GM12878 (cell line): Measurements from ENCODE around the gene TRAF3. TPM values are rescaled to one million over a fixed set of nuclear protein-coding genes. Genes with fewer than 3 reads are reported as not detected.

ENCODE experiments used
- ATAC-seq: fragments of 200-7000 bp; cut with Tn5 transposase; 3 replicates; pipeline ENCODE4 v1.9.1; 2020; ENCODE audit warnings: mild to moderate bottlenecking, moderate library complexity
- BruUV-seq: library from RNA; stranded (reverse); fragments of 400-500 nt; replicated peaks from 2 replicates; lab custom pipeline; 2021; lab: Mats Ljungman, UMichigan
- CTCF ChIA-PET: fragments of 300-600 bp; sonication (Branson Sonifier 250); formaldehyde crosslinking; extraction: SDS; loops from one replicate; lab custom pipeline; 2021; ENCODE audit warnings: inconsistent platforms; lab: Yijun Ruan, JAX
- POLR2A ChIA-PET: fragments of 350-600 bp; formaldehyde crosslinking; extraction: SDS; loops from one replicate; lab custom pipeline; 2021; ENCODE audit warnings: inconsistent platforms; lab: Charles Lee
- RAD21 ChIA-PET: fragments of 300-600 bp; sonication (Branson Sonifier 250); formaldehyde crosslinking; loops from one replicate; lab custom pipeline; 2023; ENCODE audit warnings: antibody characterized with exemption; ENCODE audit not compliant: unreplicated experiment; lab: Charles Lee
- SMC1A ChIA-PET: fragments of 300-600 bp; sonication (Branson Sonifier 250); formaldehyde crosslinking; loops from one replicate; lab custom pipeline; 2023; ENCODE audit not compliant: unreplicated experiment, uncharacterized antibody; lab: Charles Lee
- DNase-seq: peaks from one replicate; pipeline ENCODE4 v3.0.0-alpha.2; 2011; ENCODE audit warnings: low read depth, low spot score
- FAIRE-seq: peaks from 3 replicates; lab custom pipeline; 2011; peaks lifted over from hg19 to GRCh38; lab: Jason Lieb, UNC
- H2AFZ ChIP-seq: 2 replicates; pipeline ENCODE4 v1.6.0; 2011; ENCODE audit warnings: low read depth, low read length, control low read depth; ENCODE audit not compliant: control insufficient read depth
- H3K27ac ChIP-seq: 2 replicates; pipeline ENCODE4 v1.5.1; 2011; ENCODE audit warnings: control low read depth; ENCODE audit not compliant: control insufficient read depth, insufficient read depth
- H3K27me3 ChIP-seq, 2 experiments: replicated peaks in 1 of 2; 2 replicates each; pipeline versions ENCODE4 v1.6.0 to v1.6.1; 2011; ENCODE audit warnings: low read length in 1 of 2; ENCODE audit not compliant: control insufficient read depth in 2 of 2, insufficient read depth in 2 of 2
- H3K36me3 ChIP-seq, 2 experiments: 2 replicates each; pipeline ENCODE4 v1.5.1; 2011; ENCODE audit warnings: low read length in 1 of 2; ENCODE audit not compliant: control insufficient read depth in 2 of 2, insufficient read depth in 2 of 2
- H3K4me1 ChIP-seq: 2 replicates; pipeline ENCODE4 v1.6.1; 2011; ENCODE audit warnings: mild to moderate bottlenecking, low read length, moderate library complexity, mixed read lengths; ENCODE audit not compliant: control insufficient read depth, insufficient read depth
- H3K4me2 ChIP-seq: 2 replicates; pipeline ENCODE4 v1.6.0; 2011; ENCODE audit warnings: control low read depth; ENCODE audit not compliant: control insufficient read depth, insufficient read depth
- H3K4me3 ChIP-seq: fragments of 200-600 bp; sonication (generic); 2 replicates; pipeline ENCODE4 v1.5.1; 2016
- H3K79me2 ChIP-seq: 2 replicates; pipeline ENCODE4 v1.6.0; 2011; ENCODE audit warnings: low read length; ENCODE audit not compliant: control insufficient read depth, insufficient read depth
- H3K9ac ChIP-seq: 2 replicates; pipeline ENCODE4 v1.8.0; 2011; ENCODE audit warnings: low read length, control low read depth, mixed read lengths; ENCODE audit not compliant: control insufficient read depth, insufficient read depth
- H3K9me3 ChIP-seq: replicated peaks from 3 replicates; pipeline ENCODE4 v1.5.1; 2011; ENCODE audit warnings: mild to moderate bottlenecking, low read length; ENCODE audit not compliant: control insufficient read depth, insufficient read depth
- H4K20me1 ChIP-seq: 2 replicates; pipeline ENCODE4 v1.6.0; 2011; ENCODE audit not compliant: control insufficient read depth, insufficient read depth
- ATF7 ChIP-seq: fragments of 450-650 bp; IDR thresholded peaks from 2 replicates; pipeline ENCODE4 v1.6.1; 2016; ENCODE audit warnings: low read depth, mild to moderate bottlenecking
- HDAC6 ChIP-seq: fragments of 200-600 bp; sonication (generic); IDR thresholded peaks from one replicate; pipeline ENCODE4 v1.8.0; 2017; ENCODE audit warnings: antibody characterized with exemption; ENCODE audit not compliant: unreplicated experiment
- JUND ChIP-seq: IDR thresholded peaks from 2 replicates; pipeline ENCODE4 v1.6.1; 2012; ENCODE audit warnings: low read depth, mild to moderate bottlenecking, low read length, improper control_type of control experiment, moderate library complexity
- MXI1 ChIP-seq: fragments of 150-350 bp; IDR thresholded peaks from 2 replicates; pipeline ENCODE4 v1.6.1; 2011; ENCODE audit warnings: low read depth, mild to moderate bottlenecking, inconsistent platforms, low read length, improper control_type of control experiment
- NFYA ChIP-seq: IDR thresholded peaks from 2 replicates; pipeline ENCODE4 v1.6.1; 2011; ENCODE audit warnings: low read depth, mild to moderate bottlenecking, low read length, improper control_type of control experiment, borderline replicate concordance
- RAD51 ChIP-seq: fragments of 450-650 bp; IDR thresholded peaks from 2 replicates; pipeline ENCODE4 v1.6.1; 2016; ENCODE audit warnings: moderate library complexity, mild to moderate bottlenecking, inconsistent platforms
- SRF ChIP-seq, 2 experiments: IDR thresholded peaks; 2 replicates each; pipeline ENCODE4 v1.6.1; 2011; ENCODE audit warnings: low read depth in 2 of 2, low read length in 2 of 2, mild to moderate bottlenecking in 1 of 2, moderate library complexity in 1 of 2
- WGBS: methylation state at CpG from one replicate; pipeline ENCODE4 v1.1.6; 2016; ENCODE audit warnings: low lambda C conversion rate; ENCODE audit not compliant: insufficient replicate concordance, insufficient coverage; ENCODE audit errors: missing lambda C conversion rate; 5-methylcytosine and 5-hydroxymethylcytosine counted together
- in situ Hi-C: fragments of 300-500 bp; cut with MboI; formaldehyde crosslinking; loops from 9 replicates; pipeline ENCODE4 v1.14.3; 2018; ENCODE audit warnings: mixed read lengths
- intact Hi-C: fragments of 100-400 bp; cut with micrococcal nuclease; formaldehyde crosslinking; loops from one replicate; pipeline ENCODE4 v1.14.2; 2022; ENCODE audit not compliant: unreplicated experiment
- polyA plus RNA-seq, 11 experiments: library from polyadenylated mRNA; depleted of rRNA in 4 of 11; unstranded in 6 of 11; stranded (reverse) in 5 of 11; fragments of >200 nt; fragmentation: Nextera tagmentation in 4 of 11; fragmentation: Illumina TruSeq in 1 of 11; extraction: Ambion mirVana in 4 of 11; extraction: Trizol in 1 of 11; gene quantifications; 1 replicate in 1 of 11; 2 replicates in 10 of 11; pipeline versions ENCODE4 v1.2.1 to v1.2.3, GENCODE V29; 2011 to 2016; ENCODE audit warnings: inconsistent platforms in 2 of 11, missing spikeins in 2 of 11, low read depth in 1 of 11
- total RNA-seq, 4 experiments: library from RNA; depleted of rRNA in 3 of 4; stranded (reverse); fragments of >200 nt in 3 of 4; fragmentation: Illumina TruSeq in 1 of 4; extraction: Trizol in 1 of 4; gene quantifications; 2 replicates each; pipeline versions ENCODE4 v1.2.1 to v1.2.3, GENCODE V29; 2013 to 2021
- TF ChIP-seq, protein P1 (sequence below): fragments of 450-650 bp; IDR thresholded peaks from 2 replicates; pipeline ENCODE4 v1.6.1; 2016; ENCODE audit warnings: mild to moderate bottlenecking
- TF ChIP-seq, protein P2 (sequence below): IDR thresholded peaks from 2 replicates; pipeline ENCODE4 v1.6.1; 2011; ENCODE audit warnings: low read depth, mild to moderate bottlenecking, low read length, moderate library complexity, borderline replicate concordance; ENCODE audit errors: extremely low read depth
- TF ChIP-seq, protein P3 (sequence below): IDR thresholded peaks from 2 replicates; pipeline ENCODE4 v1.6.1; 2011; ENCODE audit warnings: low read depth, low read length, improper control_type of control experiment, borderline replicate concordance

TRAF3 gene
- total and polyA plus RNA-seq, 10 of the 15 experiments (the other 5 are each of a cell fraction or from before 2014, with no cell fraction given), result 3.0 to 70.1 (median 36.5) TPM

DNA sequence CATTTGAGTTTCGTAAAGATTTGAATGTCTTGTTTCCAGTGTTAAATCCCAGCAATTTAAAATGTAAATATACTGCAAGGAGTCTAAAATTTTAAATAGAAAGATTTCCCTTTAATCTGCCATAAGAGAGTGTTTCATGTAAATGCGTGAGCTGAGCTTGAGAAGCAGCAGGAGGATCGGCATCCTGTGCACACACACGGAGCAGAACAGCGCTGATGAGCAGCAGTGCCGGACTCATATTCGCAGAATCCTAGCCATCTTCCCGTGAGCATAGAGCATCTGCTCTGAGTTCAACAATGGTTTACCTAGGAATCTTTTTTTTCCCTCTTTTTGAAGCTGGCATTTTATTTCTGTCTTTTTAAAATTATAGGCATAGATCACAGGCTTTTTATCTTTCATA lies 115.4 kb downstream of the TRAF3 start:
- no peak for ATAC-seq
- Histone ChIP-seq H4K20me1 (no peaks in the 10 kb centered on the region), H3K79me2 (no peaks in the 10 kb centered on the region; the same call in 1 of the 2 replicates), H2AFZ (no peak overlapping the region), H3K4me3 (no peak overlapping the region), H3K9me3 (no peaks in the 10 kb centered on the region), H3K4me2 (no peak overlapping the region), H3K27ac (no peak overlapping the region; the same call in 1 of the 2 replicates), H3K4me1 (peaks cover 13% of the 10 kb centered on the region), H3K36me3 (peaks cover 18 to 42% of the 10 kb centered on the region in 2 experiments), H3K9ac (no peak overlapping the region), H3K27me3 (no peaks in the 10 kb centered on the region)
- ChIA-PET CTCF (interaction anchor here (1.9 kb wide), 1 partner anchor 15 kb away, joined by 12 read pairs; no protein-coding TSS in a partner anchor), SMC1A (interaction anchor here (1.2 kb wide), 1 partner anchor 11 kb away, joined by 3 read pairs; no protein-coding TSS in a partner anchor), POLR2A (interaction anchor here (0.7 to 1.2 kb wide), 2 partner anchors 71 to 108 kb away, joined by 3 to 8 read pairs; no protein-coding TSS in a partner anchor), RAD21 (no interaction called here)
- no peak for FAIRE-seq
- BruUV-seq, result no TSS peak
- TF ChIP-seq, protein P1, sequence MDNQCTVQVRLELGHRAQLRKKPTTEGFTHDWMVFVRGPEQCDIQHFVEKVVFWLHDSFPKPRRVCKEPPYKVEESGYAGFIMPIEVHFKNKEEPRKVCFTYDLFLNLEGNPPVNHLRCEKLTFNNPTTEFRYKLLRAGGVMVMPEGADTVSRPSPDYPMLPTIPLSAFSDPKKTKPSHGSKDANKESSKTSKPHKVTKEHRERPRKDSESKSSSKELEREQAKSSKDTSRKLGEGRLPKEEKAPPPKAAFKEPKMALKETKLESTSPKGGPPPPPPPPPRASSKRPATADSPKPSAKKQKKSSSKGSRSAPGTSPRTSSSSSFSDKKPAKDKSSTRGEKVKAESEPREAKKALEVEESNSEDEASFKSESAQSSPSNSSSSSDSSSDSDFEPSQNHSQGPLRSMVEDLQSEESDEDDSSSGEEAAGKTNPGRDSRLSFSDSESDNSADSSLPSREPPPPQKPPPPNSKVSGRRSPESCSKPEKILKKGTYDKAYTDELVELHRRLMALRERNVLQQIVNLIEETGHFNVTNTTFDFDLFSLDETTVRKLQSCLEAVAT, result no peak
- TF ChIP-seq ATF7, result no peak
- TF ChIP-seq SRF (IDR thresholded peaks at IDR 0.05; ENCODE audit: low read depth in 2 of 2, low read length in 2 of 2), result no peak
- no peak for TF ChIP-seq NFYA
- no peak for TF ChIP-seq RAD51
- TF ChIP-seq, protein P2, sequence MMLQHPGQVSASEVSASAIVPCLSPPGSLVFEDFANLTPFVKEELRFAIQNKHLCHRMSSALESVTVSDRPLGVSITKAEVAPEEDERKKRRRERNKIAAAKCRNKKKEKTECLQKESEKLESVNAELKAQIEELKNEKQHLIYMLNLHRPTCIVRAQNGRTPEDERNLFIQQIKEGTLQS, result no peak
- TF ChIP-seq, protein P3, sequence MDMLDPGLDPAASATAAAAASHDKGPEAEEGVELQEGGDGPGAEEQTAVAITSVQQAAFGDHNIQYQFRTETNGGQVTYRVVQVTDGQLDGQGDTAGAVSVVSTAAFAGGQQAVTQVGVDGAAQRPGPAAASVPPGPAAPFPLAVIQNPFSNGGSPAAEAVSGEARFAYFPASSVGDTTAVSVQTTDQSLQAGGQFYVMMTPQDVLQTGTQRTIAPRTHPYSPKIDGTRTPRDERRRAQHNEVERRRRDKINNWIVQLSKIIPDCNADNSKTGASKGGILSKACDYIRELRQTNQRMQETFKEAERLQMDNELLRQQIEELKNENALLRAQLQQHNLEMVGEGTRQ, result no peak
- TF ChIP-seq JUND, result no peak
- no peak for TF ChIP-seq HDAC6
- TF ChIP-seq MXI1, result no peak
- over 99% methylated on average over 8 of the region's 8 CpGs for WGBS
- in situ Hi-C loops (no loop called here), intact Hi-C loops (no loop called here)
- no peak for DNase-seq
